Colon (tissue), 2 donors: Measurements from ENCODE around the gene CRIP3.
"Not testable (repeated sequence)": the region's sequence is repeated elsewhere in the genome, so short reads cannot be mapped to it uniquely, and the experiment has no call there.

Experiments used
- FAIRE-seq: peaks from 2 replicates; lab custom pipeline; 2012; peaks lifted over from hg19 to GRCh38; lab: Jason Lieb, UNC
- donor health status: control.
- donor health status: control.

The CRIP3 gene

GRCh38 chr6:43306086-43306485 lies 2.5 kb downstream of the CRIP3 start:
- no peak for FAIRE-seq

- FAIRE-seq = no peak
Observed at GRCh38 chr6:43304882-43305281, 3.7 kb downstream of the CRIP3 start.

- no peak for FAIRE-seq
Observed at GRCh38 chr6:43304361-43304760, 4.3 kb downstream of the CRIP3 start.

- no peak for FAIRE-seq
Observed at GRCh38 chr6:43303751-43304331, 4.8 kb downstream of the CRIP3 start.

- not testable (repeated sequence) for FAIRE-seq
Observed at GRCh38 chr6:43303006-43303405, 5.6 kb downstream of the CRIP3 start.

- no peak for FAIRE-seq
Observed at GRCh38 chr6:43302126-43302525, 6.5 kb downstream of the CRIP3 start.

GRCh38 chr6:43301081-43301870 lies 7.3 kb downstream of the CRIP3 start:
- no peak for FAIRE-seq

GRCh38 chr6:43299338-43300293 lies 9.0 kb downstream of the CRIP3 start:
- no peak for FAIRE-seq

GRCh38 chr6:43298565-43299337 lies 9.9 kb downstream of the CRIP3 start:
- no peak for FAIRE-seq

GRCh38 chr6:43297644-43298564 lies 10.7 kb downstream of the CRIP3 start, which contains the start of gene SLC22A7:
TSS of gene SLC22A7 (plus strand) at chr6:43298260. CDS start at chr6:43298359, 99 bp downstream.
- FAIRE-seq = no peak

- FAIRE-seq = no peak
Observed at GRCh38 chr6:43296780-43297497, 11.7 kb downstream of the CRIP3 start.

GRCh38 chr6:43295456-43295855 lies 13.2 kb downstream of the CRIP3 start:
- FAIRE-seq = no peak

- no peak for FAIRE-seq
Observed at GRCh38 chr6:43294536-43294935, 14.1 kb downstream of the CRIP3 start.

- FAIRE-seq = no peak
Observed at GRCh38 chr6:43293698-43294097, 14.9 kb downstream of the CRIP3 start.

GRCh38 chr6:43292763-43293318 lies 15.8 kb downstream of the CRIP3 start:
- no peak for FAIRE-seq

- FAIRE-seq = no peak
Observed at GRCh38 chr6:43292341-43292740, 16.3 kb downstream of the CRIP3 start.

GRCh38 chr6:43291708-43292107 lies 16.9 kb downstream of the CRIP3 start:
- no peak for FAIRE-seq

- FAIRE-seq = no peak
Observed at GRCh38 chr6:43290905-43291355, 17.7 kb downstream of the CRIP3 start.

GRCh38 chr6:43290339-43290904 lies 18.2 kb downstream of the CRIP3 start:
- no peak for FAIRE-seq
